HG03060 (cell line): ENCODE results near the gene NR4A3.
"Not testable (repeated sequence)": the region's sequence is repeated elsewhere in the genome, so short reads cannot be mapped to it uniquely, and the experiment has no call there.

Source experiments
- ATAC-seq: cut with Tn5 transposase; IDR thresholded peaks from one replicate; pipeline ENCODE4 v1.9.1; 2021; ENCODE audit warnings: low read depth, moderate number of reproducible peaks; ENCODE audit not compliant: unreplicated experiment

The NR4A3 gene

GRCh38 chr9:99821396-99822108, at the start of gene NR4A3:
Gene NR4A3 (plus strand): TSS chr9:99821885. CDS start chr9:99828043, 6,158 bp downstream.
- peak; percentile 22 for ATAC-seq

DNA sequence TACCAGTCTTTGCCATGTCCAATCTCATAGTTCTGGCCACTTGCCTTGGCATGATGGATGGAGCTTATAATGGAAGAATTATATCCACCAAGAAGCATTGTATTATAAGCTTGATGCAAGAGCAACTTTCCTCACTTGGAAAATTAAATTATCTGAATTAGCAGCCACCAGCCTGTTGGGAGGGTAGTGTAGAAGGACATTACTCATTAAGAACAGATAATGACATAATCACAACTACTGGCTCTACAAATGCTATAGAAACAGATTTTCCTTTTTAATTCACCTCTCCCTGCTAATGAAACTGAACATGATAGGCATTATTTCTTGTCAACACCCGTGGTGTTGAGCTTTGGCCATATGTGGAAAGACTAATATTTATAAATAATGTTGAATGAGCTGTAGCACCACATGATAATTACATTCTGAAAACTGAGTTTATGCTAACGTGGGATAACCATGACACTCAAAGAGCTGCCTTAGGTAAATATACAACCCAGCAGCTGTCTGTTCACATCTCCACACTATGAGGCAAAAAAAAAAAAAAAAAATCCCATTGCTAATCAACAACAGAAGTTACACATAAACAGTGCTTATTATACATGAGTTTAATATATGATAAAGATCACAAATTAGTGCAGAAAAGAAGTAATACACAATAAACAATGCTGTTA, 48.1 kb upstream of the NR4A3 start:
- ATAC-seq = no peak

DNA sequence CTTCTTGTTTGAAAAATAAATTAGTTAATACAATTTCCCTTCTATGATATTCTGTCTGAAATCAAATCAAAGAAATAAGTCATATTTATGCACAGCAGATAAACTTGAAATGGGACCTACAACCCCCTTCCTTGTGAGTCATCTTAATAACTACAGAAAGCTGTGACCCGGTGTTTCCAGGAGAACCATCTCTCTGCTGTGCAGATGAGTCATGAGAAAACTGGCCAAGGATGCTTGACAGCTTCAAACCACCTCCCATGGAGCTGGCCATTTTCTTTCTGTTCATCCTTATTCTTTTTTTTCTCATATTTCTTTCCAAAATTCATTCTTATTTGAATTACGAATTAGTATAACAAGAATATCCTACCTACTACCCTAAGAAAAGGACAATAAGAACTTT, 43.4 kb upstream of the NR4A3 start:
- no peak for ATAC-seq

- no peak for ATAC-seq
These were observed 42.8 kb upstream of the NR4A3 start for GRCh38 chr9:99778836-99779235.

DNA sequence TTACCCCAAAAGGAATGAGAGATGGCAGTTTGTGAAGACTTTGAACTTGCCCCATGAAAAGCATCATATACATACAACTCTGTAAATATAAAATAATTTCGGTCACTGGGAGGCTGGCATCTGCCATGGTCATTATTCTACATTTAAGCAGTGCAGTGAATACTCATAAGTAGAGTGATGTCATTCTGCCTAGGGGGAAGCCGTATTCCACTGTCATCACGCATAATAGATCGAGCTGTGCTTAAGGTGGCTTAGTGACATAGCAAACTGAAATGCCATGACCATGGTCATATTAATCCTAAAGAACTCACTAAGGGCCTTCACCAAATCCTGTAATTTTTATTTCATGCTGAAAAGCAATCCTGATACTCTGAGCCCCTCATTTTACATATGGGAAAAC, 42.4 kb upstream of the NR4A3 start:
- ATAC-seq = no peak

DNA sequence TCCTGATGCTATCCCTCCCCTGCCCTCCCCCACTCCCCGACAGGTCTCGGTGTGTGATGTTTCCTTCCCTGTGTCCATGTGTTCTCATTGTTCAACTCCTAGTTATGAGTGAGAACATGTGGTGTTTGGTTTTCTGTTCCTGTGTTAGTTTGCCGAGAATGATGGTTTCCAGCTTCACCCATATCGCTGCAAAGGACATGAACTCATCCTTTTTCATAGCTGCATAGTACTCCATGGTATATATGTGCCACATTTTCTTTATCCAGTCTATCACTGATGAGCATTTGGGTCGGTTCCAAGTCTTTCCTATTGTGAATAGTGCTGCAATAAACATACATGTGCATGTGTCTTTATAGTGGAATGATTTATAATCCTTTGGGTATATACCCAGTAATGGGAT, 39.3 kb upstream of the NR4A3 start:
- ATAC-seq = not testable (repeated sequence)

DNA sequence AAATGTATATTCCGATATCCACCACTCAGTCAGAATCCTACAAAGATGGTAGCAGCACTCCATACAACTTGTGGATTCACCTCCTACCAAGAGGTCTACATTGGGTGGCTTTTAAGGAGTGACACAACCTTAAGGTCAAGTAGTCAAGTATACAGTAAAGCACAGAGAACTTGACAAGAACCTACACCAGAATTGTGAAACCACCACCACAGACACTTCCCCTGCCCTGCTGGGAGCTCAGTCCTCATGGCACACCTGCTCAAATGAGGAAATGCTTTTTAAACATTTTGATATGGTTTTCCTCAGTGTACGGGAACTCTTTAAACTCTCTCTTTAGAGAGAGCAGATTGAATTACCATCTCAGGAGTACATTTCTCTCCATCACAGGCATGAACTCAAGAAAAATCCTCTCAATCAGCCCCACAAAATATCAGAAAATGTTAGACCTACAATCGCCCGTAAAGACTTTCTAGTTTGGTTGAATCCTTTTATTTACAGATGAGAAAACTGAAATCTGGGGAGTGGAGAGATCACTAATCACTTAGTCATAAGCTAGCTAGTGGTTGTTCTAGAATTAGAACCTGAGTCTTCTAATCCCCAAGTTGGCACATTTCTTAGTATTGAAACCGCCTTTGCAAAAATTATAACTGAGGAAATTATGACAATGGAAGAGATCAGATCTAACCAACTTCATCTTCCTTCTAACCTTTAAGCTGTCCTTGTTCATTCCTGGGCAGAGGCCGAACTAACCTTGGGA, 38.5 kb upstream of the NR4A3 start:
- ATAC-seq = no peak

- ATAC-seq = no peak
These were observed 37.9 kb upstream of the NR4A3 start for GRCh38 chr9:99783799-99784198.

DNA sequence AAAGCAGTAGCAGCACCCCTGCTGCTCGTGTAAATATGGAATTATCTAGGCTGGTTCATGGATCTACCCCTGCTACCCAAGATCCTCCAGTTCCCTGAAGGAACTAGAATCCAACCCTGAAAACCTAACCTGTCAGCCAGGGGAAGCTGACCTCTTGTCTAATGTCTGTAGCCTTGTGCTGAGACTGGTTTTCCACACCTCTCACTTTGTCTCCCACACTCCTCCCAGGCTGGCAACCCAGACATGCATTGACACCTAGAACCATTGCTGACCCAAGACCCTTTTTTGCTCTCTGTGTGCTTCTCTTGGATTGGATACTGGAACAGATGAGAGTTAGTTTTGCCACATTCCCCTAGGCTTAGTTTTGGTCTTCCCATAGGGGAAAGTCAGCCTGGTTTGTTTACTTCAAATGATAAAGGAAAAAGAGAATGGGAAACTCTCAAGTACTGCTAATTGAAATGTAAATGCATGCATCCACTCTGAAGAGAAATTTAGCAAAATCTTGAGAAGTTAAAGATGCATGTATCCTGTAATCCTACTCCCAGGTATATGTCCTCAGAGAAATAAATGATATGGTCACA, 36.6 kb upstream of the NR4A3 start:
- ATAC-seq = no peak

DNA sequence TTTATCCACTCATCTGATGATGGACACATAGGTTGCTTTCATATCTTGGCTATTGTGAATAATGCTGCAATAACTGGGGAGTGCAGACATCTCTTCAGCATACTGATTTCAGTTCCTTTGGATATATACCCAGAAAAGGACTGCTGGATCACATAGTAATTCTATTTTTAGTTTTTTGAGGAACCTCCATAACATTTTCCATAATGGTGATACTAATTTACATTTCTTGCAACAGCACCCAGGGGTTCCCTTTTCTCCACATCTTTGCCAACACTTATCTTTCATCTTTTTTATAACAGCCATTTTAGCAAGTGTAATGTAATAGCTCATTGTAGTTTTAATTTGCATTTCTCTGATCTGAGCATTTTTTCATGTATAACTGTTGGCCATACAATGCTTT, 34.1 kb upstream of the NR4A3 start:
- ATAC-seq = no peak

- no peak for ATAC-seq
These were observed 28.2 kb upstream of the NR4A3 start for GRCh38 chr9:99793528-99793927.

- no peak for ATAC-seq
These were observed 25.5 kb upstream of the NR4A3 start for GRCh38 chr9:99796231-99796630.

GRCh38 chr9:99801775-99802174, 19.9 kb upstream of the NR4A3 start:
- no peak for ATAC-seq

DNA sequence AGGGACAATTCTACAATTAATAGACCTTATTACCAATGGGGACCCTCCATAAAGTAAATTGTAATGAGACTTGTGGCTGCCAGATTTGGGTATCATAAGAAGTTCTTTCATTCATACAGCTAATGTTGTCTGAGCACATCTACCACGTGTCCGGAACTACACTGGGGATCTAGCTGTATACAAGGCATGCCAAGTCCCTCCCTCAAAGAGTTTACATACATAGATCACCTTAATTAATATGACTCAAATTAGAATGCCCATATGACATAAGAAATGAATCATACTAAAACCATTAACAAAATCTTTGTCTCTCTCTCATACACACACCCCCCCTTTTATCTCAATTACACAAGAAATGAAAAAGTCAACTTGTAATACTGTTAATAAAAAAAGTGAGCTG, 18.0 kb upstream of the NR4A3 start:
- ATAC-seq = no peak

- no peak for ATAC-seq
These were observed 14.3 kb upstream of the NR4A3 start for GRCh38 chr9:99807276-99807852.

DNA sequence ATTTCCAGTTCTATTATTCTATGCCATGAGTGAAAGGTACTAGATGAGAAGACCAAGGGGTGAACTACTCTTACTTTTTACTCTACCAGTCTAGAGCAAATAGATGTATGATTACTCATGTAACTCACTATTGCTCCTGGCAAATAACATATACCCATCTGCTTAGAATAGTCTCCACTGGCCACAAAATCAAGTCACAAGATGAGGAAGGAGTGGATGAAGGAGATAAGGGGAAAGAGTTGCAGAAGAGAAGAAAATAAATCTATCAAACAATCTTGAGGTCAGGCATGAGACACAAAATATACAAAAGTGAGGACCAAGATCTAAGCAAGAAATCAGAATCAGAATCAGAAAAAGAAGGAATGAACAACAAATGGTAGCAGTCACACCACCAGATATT, 13.7 kb upstream of the NR4A3 start:
- ATAC-seq = no peak

- ATAC-seq = no peak
These were observed 13.2 kb upstream of the NR4A3 start for GRCh38 chr9:99808454-99808853.

GRCh38 chr9:99809586-99810319, 11.9 kb upstream of the NR4A3 start:
- no peak for ATAC-seq

DNA sequence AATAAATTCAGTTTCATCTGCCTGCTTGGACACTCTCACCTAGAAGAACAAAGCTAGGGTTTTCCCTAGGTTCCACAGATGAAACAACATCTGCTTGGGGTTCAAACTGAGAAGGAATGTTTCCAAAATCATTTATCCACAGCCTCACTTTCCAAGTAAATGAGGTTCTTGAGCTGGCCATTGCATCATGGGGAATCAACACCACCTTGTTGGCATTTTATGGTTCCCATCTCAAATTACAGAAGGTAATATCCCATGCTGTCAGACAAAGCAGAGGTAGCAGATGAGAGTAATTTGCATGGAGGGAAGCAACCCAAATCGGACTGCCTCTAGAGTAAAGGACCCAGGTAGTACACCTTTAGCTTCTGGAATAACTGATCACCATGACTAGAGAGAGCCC, 10.5 kb upstream of the NR4A3 start:
- no peak for ATAC-seq
